Choroid plexus epithelial cell (primary cell): ENCODE measurements around the gene MAD1L1.

Source experiments
- DNase-seq: peaks from one replicate; pipeline ENCODE4 v3.0.0-alpha.2; 2010; ENCODE audit warnings: low read depth
- H3K4me3 ChIP-seq: 2 replicates; pipeline ENCODE4 v1.5.1; 2011; ENCODE audit warnings: low read depth, mild to moderate bottlenecking, control low read depth, low read length, moderate library complexity
- TF ChIP-seq, protein P1 (sequence below): conservative IDR thresholded peaks from 2 replicates; pipeline ENCODE4 v1.5.1; 2011; ENCODE audit warnings: low read depth, mild to moderate bottlenecking, control low read depth, inconsistent platforms, low read length, moderate library complexity

The MAD1L1 gene

GRCh38 chr7:2232766-2233520 is at the start of gene MAD1L1:
Gene MAD1L1, minus strand, starts transcription at chr7:2232945. Its CDS starts 2,812 bp downstream, at chr7:2230133.
- DNase-seq, result peak; percentile 95
- H3K4me3 ChIP-seq, result peak within 1 kb of the TSS; percentile 75
- TF ChIP-seq, protein P1, sequence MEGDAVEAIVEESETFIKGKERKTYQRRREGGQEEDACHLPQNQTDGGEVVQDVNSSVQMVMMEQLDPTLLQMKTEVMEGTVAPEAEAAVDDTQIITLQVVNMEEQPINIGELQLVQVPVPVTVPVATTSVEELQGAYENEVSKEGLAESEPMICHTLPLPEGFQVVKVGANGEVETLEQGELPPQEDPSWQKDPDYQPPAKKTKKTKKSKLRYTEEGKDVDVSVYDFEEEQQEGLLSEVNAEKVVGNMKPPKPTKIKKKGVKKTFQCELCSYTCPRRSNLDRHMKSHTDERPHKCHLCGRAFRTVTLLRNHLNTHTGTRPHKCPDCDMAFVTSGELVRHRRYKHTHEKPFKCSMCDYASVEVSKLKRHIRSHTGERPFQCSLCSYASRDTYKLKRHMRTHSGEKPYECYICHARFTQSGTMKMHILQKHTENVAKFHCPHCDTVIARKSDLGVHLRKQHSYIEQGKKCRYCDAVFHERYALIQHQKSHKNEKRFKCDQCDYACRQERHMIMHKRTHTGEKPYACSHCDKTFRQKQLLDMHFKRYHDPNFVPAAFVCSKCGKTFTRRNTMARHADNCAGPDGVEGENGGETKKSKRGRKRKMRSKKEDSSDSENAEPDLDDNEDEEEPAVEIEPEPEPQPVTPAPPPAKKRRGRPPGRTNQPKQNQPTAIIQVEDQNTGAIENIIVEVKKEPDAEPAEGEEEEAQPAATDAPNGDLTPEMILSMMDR, result no peak

GRCh38 chr7:2282185-2282751 is 49.5 kb upstream of the MAD1L1 start:
- H3K4me3 ChIP-seq, result no peak overlapping the region
- no peak for DNase-seq
- TF ChIP-seq, protein P1, result no peak

GRCh38 chr7:2281541-2281940 is 48.8 kb upstream of the MAD1L1 start:
- TF ChIP-seq, protein P1, result no peak
- no peak overlapping the region for H3K4me3 ChIP-seq
- DNase-seq, result peak; percentile 57

- H3K4me3 ChIP-seq, result no peak overlapping the region
- DNase-seq, result no peak
- TF ChIP-seq, protein P1, result no peak
Observed at GRCh38 chr7:2280424-2280823, 47.7 kb upstream of the MAD1L1 start.

DNA sequence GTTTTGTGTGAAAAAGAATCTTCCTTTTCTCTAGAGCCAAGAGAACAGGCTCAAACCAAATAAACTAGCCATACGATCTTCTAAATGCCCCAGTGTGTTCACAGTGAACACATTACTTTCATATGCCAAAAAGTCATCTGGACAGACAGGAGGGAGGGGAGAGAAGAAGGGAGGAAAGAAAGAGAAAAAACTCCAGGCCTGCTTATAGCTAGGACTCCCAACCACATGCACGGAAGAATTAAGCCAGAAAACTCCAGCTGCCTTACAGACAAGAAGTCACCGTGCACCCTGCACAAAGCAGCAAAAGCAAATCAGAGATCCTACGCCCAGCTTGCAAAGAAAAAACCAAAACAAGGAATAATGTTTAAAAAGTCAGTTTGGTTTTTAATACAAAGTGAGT is 47.2 kb upstream of the MAD1L1 start:
- H3K4me3 ChIP-seq, result no peak overlapping the region
- DNase-seq, result peak; percentile 30
- TF ChIP-seq, protein P1, result no peak

DNA sequence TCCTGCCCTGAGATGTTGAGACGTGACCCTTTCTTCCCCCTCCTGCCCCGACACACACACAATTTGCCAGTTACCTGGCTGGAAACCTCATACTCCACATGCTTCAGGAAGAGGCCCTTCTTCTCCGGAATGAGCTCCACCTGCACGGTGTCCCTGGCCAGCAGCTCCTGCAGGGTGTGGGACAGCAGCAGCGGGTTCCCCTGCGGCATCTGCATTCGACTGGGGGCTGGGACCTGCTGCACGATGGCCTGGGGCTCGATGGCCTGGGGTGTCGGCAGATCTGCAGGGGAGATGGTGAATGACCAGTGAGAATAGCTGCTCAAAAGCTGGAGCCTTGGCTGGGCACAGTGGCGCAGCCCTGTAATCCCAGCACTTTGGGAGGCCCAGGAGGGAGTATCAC is 45.3 kb upstream of the MAD1L1 start:
- no peak overlapping the region for H3K4me3 ChIP-seq
- DNase-seq, result no peak
- TF ChIP-seq, protein P1, result no peak

GRCh38 chr7:2276107-2276506 is 43.4 kb upstream of the MAD1L1 start:
- TF ChIP-seq, protein P1, result no peak
- no peak overlapping the region for H3K4me3 ChIP-seq
- no peak for DNase-seq
